ENCODE results near the gene SYT14.

- TF ChIP-seq POLR2A (IDR thresholded peaks at IDR 0.05) (no peak), CTCF (IDR thresholded peaks at IDR 0.05) (no peak)
Observed at GRCh38 chr1:210189426-210189825, 251.4 kb downstream of the SYT14 start.

Measured in vagina (tissue), 2 donors.